HG03520 (cell line): ENCODE measurements around the gene ERC1.
"Not testable (repeated sequence)": the region's sequence is repeated elsewhere in the genome, so short reads cannot be mapped to it uniquely, and the experiment has no call there.

Experiments
- ATAC-seq: cut with Tn5 transposase; IDR thresholded peaks from one replicate; pipeline ENCODE4 v1.9.1; 2021; ENCODE audit warnings: mild to moderate bottlenecking, moderate library complexity; ENCODE audit not compliant: unreplicated experiment

Gene ERC1

GRCh38 chr12:1213618-1214205 lies 222.7 kb downstream of the ERC1 start:
- ATAC-seq: no peak

GRCh38 chr12:1216560-1216959 lies 225.5 kb downstream of the ERC1 start:
- no peak for ATAC-seq

- ATAC-seq: no peak
Measured at GRCh38 chr12:1217191-1217949, 226.3 kb downstream of the ERC1 start.

GRCh38 chr12:1218369-1218768 lies 227.3 kb downstream of the ERC1 start:
- ATAC-seq: no peak

GRCh38 chr12:1220127-1221092 lies 229.4 kb downstream of the ERC1 start:
- ATAC-seq: no peak

GRCh38 chr12:1222858-1223639 lies 232.0 kb downstream of the ERC1 start:
- no peak for ATAC-seq

GRCh38 chr12:1226951-1227350 lies 235.9 kb downstream of the ERC1 start:
- no peak for ATAC-seq

GRCh38 chr12:1234073-1234472 lies 243.1 kb downstream of the ERC1 start:
- ATAC-seq: no peak

GRCh38 chr12:1246637-1247036 lies 255.6 kb downstream of the ERC1 start:
- no peak for ATAC-seq

GRCh38 chr12:1250641-1251040 lies 259.6 kb downstream of the ERC1 start:
- no peak for ATAC-seq

GRCh38 chr12:1252758-1253157 lies 261.7 kb downstream of the ERC1 start:
- no peak for ATAC-seq

GRCh38 chr12:1255125-1255524 lies 264.1 kb downstream of the ERC1 start:
- ATAC-seq: not testable (repeated sequence)

GRCh38 chr12:1255854-1256253 lies 264.8 kb downstream of the ERC1 start:
- ATAC-seq: not testable (repeated sequence)

- no peak for ATAC-seq
Measured at GRCh38 chr12:1256285-1256684, 265.3 kb downstream of the ERC1 start.

- no peak for ATAC-seq
Measured at GRCh38 chr12:1256991-1257390, 266.0 kb downstream of the ERC1 start.

GRCh38 chr12:1262011-1262410 lies 271.0 kb downstream of the ERC1 start:
- no peak for ATAC-seq

GRCh38 chr12:1267243-1267642 lies 276.2 kb downstream of the ERC1 start:
- ATAC-seq: no peak

GRCh38 chr12:1272142-1272541 lies 281.1 kb downstream of the ERC1 start:
- ATAC-seq: no peak

- no peak for ATAC-seq
Measured at GRCh38 chr12:1273051-1273450, 282.0 kb downstream of the ERC1 start.

GRCh38 chr12:1277905-1278304 lies 286.9 kb downstream of the ERC1 start:
- ATAC-seq: no peak

- no peak for ATAC-seq
Measured at GRCh38 chr12:1279050-1279449, 288.0 kb downstream of the ERC1 start.
